ENCODE data around the gene SLC24A4. TPM values are rescaled to one million over a fixed set of nuclear protein-coding genes. Genes with fewer than 3 reads are reported as not detected.

Gene SLC24A4
- total RNA-seq, 1 donor, result 6.7 TPM

GRCh38 chr14:92455231-92455630, 132.3 kb downstream of the SLC24A4 start:
- Histone ChIP-seq H3K4me3 (ENCODE audit: low read length) (no peak overlapping the region), H3K4me1 (ENCODE audit: insufficient read depth, low read length) (peaks cover 31% of the 10 kb centered on the region), H3K27me3 (ENCODE audit: insufficient read depth, low read length) (no peaks in the 10 kb centered on the region), H3K9me3 (ENCODE audit: low read depth, low read length) (no peaks in the 10 kb centered on the region)

- Histone ChIP-seq H3K9me3 (ENCODE audit: low read depth, low read length) (no peaks in the 10 kb centered on the region), H3K27me3 (ENCODE audit: insufficient read depth, low read length) (no peaks in the 10 kb centered on the region), H3K4me3 (ENCODE audit: low read length) (no peak overlapping the region), H3K4me1 (ENCODE audit: insufficient read depth, low read length) (peaks cover 34% of the 10 kb centered on the region)
Observed at GRCh38 chr14:92456215-92457015, 133.4 kb downstream of the SLC24A4 start.

- H3K4me3 ChIP-seq (ENCODE audit: low read length), result no peak overlapping the region
- no peaks in the 10 kb centered on the region for H3K9me3 ChIP-seq (ENCODE audit: low read depth, low read length)
- peaks cover 41% of the 10 kb centered on the region for H3K4me1 ChIP-seq (ENCODE audit: insufficient read depth, low read length)
- H3K27me3 ChIP-seq (ENCODE audit: insufficient read depth, low read length), result no peaks in the 10 kb centered on the region
Observed at GRCh38 chr14:92457016-92457565, 134.1 kb downstream of the SLC24A4 start.

- Histone ChIP-seq H3K27me3 (ENCODE audit: insufficient read depth, low read length) (no peaks in the 10 kb centered on the region), H3K9me3 (ENCODE audit: low read depth, low read length) (no peaks in the 10 kb centered on the region), H3K4me3 (ENCODE audit: low read length) (no peak overlapping the region), H3K4me1 (ENCODE audit: insufficient read depth, low read length) (peaks cover 54% of the 10 kb centered on the region)
Observed at GRCh38 chr14:92458136-92459029, 135.4 kb downstream of the SLC24A4 start.

GRCh38 chr14:92459030-92459949, 136.3 kb downstream of the SLC24A4 start:
- Histone ChIP-seq H3K4me1 (ENCODE audit: insufficient read depth, low read length) (peaks cover 63% of the 10 kb centered on the region), H3K27me3 (ENCODE audit: insufficient read depth, low read length) (no peaks in the 10 kb centered on the region), H3K4me3 (ENCODE audit: low read length) (no peak overlapping the region), H3K9me3 (ENCODE audit: low read depth, low read length) (no peaks in the 10 kb centered on the region)

GRCh38 chr14:92459950-92460421, 137.0 kb downstream of the SLC24A4 start:
- no peaks in the 10 kb centered on the region for H3K27me3 ChIP-seq (ENCODE audit: insufficient read depth, low read length)
- peaks cover 70% of the 10 kb centered on the region for H3K4me1 ChIP-seq (ENCODE audit: insufficient read depth, low read length)
- H3K9me3 ChIP-seq (ENCODE audit: low read depth, low read length), result no peaks in the 10 kb centered on the region
- H3K4me3 ChIP-seq (ENCODE audit: low read length), result no peak overlapping the region

- no peaks in the 10 kb centered on the region for H3K9me3 ChIP-seq (ENCODE audit: low read depth, low read length)
- H3K4me1 ChIP-seq (ENCODE audit: insufficient read depth, low read length), result peaks cover 75% of the 10 kb centered on the region
- H3K27me3 ChIP-seq (ENCODE audit: insufficient read depth, low read length), result no peaks in the 10 kb centered on the region
- no peak overlapping the region for H3K4me3 ChIP-seq (ENCODE audit: low read length)
Observed at GRCh38 chr14:92460541-92460915, 137.6 kb downstream of the SLC24A4 start.

GRCh38 chr14:92460916-92461579, 138.1 kb downstream of the SLC24A4 start:
- H3K4me1 ChIP-seq (ENCODE audit: insufficient read depth, low read length), result peaks cover 80% of the 10 kb centered on the region
- peak overlapping the region; percentile 43 for H3K4me3 ChIP-seq (ENCODE audit: low read length)
- no peaks in the 10 kb centered on the region for H3K9me3 ChIP-seq (ENCODE audit: low read depth, low read length)
- H3K27me3 ChIP-seq (ENCODE audit: insufficient read depth, low read length), result no peaks in the 10 kb centered on the region

- H3K4me3 ChIP-seq (ENCODE audit: low read length), result peak overlapping the region; percentile 43
- H3K27me3 ChIP-seq (ENCODE audit: insufficient read depth, low read length), result no peaks in the 10 kb centered on the region
- peaks cover 81% of the 10 kb centered on the region for H3K4me1 ChIP-seq (ENCODE audit: insufficient read depth, low read length)
- no peaks in the 10 kb centered on the region for H3K9me3 ChIP-seq (ENCODE audit: low read depth, low read length)
Observed at GRCh38 chr14:92461891-92462290, 138.9 kb downstream of the SLC24A4 start.

- Histone ChIP-seq H3K27me3 (ENCODE audit: insufficient read depth, low read length) (no peaks in the 10 kb centered on the region), H3K4me3 (ENCODE audit: low read length) (no peak overlapping the region), H3K4me1 (ENCODE audit: insufficient read depth, low read length) (peaks cover 81% of the 10 kb centered on the region), H3K9me3 (ENCODE audit: low read depth, low read length) (no peaks in the 10 kb centered on the region)
Observed at GRCh38 chr14:92462568-92462967, 139.6 kb downstream of the SLC24A4 start.

- Histone ChIP-seq H3K4me1 (ENCODE audit: insufficient read depth, low read length) (peaks cover 81% of the 10 kb centered on the region), H3K4me3 (ENCODE audit: low read length) (no peak overlapping the region)
Observed at GRCh38 chr14:92463141-92463540, 140.2 kb downstream of the SLC24A4 start.

GRCh38 chr14:92464156-92464555, 141.2 kb downstream of the SLC24A4 start:
- Histone ChIP-seq H3K27me3 (ENCODE audit: insufficient read depth, low read length) (no peaks in the 10 kb centered on the region), H3K4me3 (ENCODE audit: low read length) (no peak overlapping the region), H3K9me3 (ENCODE audit: low read depth, low read length) (no peaks in the 10 kb centered on the region), H3K4me1 (ENCODE audit: insufficient read depth, low read length) (peaks cover 75% of the 10 kb centered on the region)

More at GRCh38 chr14:92463141-92463540, 140.2 kb downstream of the SLC24A4 start:
- Histone ChIP-seq H3K27me3 (ENCODE audit: insufficient read depth, low read length) (no peaks in the 10 kb centered on the region), H3K9me3 (ENCODE audit: low read depth, low read length) (no peaks in the 10 kb centered on the region)

GRCh38 chr14:92464716-92465115, 141.8 kb downstream of the SLC24A4 start:
- H3K4me1 ChIP-seq (ENCODE audit: insufficient read depth, low read length), result peaks cover 70% of the 10 kb centered on the region
- no peaks in the 10 kb centered on the region for H3K27me3 ChIP-seq (ENCODE audit: insufficient read depth, low read length)
- H3K9me3 ChIP-seq (ENCODE audit: low read depth, low read length), result no peaks in the 10 kb centered on the region
- H3K4me3 ChIP-seq (ENCODE audit: low read length), result no peak overlapping the region
